Hematopoietic multipotent progenitor cell treated with erythropoietin and hydrocortisone succinate and interleukin-3 and kit ligand, for 6 days (in vitro differentiated cells): ENCODE data around the gene EPO.

Experiments
- DNase-seq: peaks from one replicate; pipeline ENCODE4 v3.0.0-alpha.2; 2015

Gene EPO

DNA sequence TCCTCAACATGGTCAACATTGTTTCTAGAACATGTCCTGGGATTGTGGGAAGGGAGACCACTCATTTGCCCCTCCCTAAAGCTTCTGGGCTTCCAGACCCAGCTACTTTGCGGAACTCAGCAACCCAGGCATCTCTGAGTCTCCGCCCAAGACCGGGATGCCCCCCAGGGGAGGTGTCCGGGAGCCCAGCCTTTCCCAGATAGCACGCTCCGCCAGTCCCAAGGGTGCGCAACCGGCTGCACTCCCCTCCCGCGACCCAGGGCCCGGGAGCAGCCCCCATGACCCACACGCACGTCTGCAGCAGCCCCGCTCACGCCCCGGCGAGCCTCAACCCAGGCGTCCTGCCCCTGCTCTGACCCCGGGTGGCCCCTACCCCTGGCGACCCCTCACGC is at the start of gene EPO:
Gene EPO (plus strand): TSS at position 190 of the 392 bp plus-strand sequence. CDS start 513 bp downstream, outside the sequence.
- DNase-seq = no peak

DNA sequence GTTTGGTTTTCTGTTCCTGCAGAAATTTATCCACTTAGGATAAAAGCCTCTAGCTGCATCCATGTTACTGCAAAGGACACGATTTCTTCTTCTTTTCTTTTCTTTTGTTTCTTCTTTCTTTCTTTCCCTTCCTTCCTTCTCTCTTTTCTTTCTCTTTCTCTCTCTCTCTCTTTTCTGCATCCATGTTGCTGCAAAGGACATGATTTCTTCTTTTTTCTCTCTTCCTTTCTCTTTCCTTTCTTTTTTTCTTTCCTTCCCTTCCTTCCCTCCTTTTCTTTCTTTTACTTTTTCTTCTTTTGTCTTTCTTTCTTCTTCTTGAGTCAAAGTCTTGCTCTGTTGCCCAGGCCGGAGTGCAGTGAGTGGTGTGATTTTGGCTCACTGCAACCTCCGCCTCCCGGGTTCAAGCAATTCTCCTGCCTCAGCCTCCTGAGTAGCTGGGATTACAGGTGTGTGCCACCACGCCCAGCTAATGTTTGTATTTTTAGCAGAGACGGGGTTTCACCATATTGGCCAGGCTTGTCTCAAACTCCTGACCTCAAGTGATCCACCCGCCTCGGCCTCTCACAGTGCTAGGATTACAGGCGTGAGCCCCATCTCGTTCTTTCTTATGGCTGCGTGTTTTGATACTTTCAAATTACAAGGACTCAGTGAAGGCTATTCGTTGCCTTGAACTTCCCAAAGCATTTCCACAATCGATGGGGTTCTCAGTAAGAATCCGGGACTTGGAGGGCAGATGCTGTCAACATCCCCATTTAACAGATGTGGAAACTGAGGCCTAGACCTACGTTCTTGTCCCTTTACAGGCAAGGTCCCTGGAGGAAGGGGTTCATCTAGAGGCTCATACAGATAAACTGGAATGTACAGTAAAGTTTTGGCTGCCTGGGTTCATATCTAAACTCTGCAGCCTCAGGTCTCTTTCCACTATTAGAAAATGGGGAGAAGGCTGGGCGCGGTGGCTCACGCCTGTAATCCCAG is 48.6 kb upstream of the EPO start:
- DNase-seq = no peak

DNA sequence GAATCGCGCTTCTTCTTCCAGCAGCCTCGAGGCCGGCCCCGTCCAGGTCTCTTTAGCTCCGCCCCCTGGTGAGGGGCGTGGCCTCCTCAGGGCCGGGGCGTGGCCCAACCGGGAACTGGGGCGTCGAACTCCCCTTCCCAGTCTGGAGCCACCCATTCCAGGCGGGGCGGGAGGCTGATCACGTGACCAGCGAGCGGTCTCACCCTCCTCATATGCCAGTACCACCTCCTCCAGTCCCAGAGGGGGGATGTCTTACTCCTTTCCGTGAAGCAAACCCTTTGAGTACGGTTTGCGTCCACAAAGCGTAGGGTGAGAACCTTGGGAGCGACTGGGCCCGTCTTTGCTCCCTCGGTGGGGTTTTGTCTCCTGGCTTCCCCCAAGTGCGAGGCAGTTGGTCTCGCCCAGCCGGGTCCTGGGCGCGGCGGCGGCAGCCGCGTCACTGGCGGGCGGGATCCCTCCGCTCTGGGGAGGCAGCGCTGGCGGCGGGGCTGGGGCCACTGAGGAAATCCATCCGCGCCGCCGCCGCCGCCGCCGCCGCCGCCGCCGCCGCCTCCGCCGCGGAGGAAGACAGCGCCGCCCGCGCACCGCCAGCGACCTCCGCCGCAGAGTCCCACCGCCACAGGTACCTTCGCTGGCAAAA is 46.8 kb upstream of the EPO start, which contains the start of gene GNB2:
Gene GNB2 (plus strand): TSS at position 439 of the 640 bp plus-strand sequence. CDS start 2,526 bp downstream, outside the sequence.
- DNase-seq = peak; percentile 98

DNA sequence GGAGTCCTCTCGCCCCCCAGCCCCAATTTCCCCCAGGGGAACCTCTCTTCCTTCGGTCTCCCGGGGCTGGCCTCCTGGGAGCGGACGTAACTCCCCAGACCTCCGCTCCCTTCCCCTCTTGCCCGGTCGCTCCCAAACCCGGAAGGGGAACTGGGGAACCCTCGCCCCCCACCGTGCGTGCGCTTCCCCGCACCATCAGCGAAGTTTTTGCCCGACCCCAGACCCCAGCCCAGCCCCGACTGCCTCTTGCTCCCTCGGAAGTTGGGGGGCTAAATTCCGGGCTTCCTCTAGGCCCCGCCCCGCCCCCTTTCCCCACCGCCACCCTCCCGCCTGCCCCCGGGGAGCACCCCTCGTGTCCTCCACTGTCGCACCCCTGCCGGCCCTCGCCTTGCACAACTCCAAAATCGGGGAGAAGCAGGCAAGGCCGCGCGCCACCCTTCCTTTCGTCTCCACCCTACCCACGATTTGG is 46.3 kb upstream of the EPO start:
- DNase-seq = peak; percentile 70

DNA sequence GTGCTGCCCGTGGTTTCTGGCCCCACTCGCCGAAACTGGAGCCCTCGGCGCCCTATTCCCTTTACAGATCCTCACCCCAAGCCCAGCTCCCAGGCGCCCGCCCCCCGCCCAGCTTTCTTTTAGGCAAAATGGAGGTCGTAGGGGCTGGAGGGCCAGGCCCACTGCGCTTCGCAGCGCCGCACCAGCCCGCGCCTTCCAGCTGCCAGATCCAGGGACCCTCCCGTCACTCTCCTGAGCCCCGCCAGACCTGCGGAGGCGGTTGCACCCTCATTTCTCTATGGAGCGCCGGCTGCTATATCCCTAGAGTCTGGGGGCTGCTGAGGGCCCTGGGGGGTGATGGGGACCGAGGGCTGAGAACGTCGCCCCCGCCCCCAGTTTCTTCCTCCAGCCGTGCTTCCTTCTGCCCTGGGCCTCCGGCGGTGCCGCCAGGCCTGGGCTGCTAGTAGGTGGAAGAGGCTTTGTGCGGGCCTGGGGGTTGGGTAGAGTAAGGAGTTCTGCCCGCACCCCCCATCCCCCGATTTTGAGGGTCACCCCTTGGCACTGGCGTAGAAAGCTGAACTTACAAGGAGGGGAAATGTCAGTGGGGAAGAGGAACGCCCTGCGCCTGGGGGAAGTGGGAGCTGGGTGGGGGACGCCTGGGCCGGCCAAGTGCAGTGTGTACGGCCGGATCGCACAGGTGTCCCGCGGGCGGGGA is 45.7 kb upstream of the EPO start:
- peak; percentile 56 for DNase-seq

DNA sequence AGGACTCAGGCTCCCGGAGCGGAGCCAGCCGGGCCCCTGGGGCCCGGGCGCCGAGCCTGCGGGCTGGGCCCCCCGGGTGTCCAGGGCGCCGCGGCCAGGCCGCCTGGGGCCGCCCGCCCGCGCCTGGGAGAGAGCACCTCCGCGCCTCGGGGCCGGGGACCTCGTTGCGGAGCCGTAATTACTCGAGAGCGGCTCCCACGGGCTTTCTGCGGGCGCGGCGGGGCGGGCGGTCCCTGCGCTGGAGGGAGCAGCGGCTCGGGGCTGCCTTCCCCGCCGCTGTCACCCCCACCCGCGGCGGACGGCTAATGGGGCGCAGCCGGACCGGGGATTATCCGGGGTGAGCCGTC is 45.2 kb upstream of the EPO start:
- no peak for DNase-seq

DNA sequence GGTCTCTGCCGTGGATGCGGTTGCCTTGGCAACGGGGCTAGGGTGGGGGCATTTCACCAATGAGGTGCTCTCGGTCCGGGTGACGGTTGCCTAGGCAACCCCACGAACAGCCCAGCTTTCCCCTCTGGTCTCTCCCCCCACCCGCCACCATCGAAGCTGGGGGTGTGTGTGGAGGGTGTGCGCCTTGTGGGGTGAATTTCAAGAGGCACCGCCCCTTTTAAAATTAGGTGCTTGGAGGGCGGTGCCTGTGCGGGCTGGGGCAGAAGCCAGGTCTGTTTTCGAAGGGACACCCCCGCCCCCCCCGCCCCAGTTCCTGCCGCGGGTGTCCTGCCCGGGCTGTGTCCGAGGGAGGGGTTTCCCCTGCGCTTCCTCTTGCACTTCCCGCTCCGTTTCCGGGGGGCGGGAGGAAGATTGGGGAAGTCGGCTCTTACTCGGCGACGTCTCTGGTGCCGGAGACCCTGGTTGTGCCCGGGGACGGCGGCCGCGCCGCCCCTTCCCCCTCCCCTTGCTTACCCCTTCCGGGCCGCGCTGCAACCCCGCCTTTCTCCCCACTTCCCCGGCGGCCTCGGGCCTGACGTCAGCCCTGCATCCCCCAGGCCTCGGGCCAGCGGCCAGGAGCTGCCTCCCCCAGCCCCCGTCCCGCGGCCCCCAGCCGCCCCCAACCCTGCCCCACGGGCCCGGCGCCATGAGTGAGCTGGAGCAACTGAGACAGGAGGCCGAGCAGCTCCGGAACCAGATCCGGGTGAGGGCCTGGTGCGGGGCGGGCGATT is 44.5 kb upstream of the EPO start:
- DNase-seq = peak; percentile 92

DNA sequence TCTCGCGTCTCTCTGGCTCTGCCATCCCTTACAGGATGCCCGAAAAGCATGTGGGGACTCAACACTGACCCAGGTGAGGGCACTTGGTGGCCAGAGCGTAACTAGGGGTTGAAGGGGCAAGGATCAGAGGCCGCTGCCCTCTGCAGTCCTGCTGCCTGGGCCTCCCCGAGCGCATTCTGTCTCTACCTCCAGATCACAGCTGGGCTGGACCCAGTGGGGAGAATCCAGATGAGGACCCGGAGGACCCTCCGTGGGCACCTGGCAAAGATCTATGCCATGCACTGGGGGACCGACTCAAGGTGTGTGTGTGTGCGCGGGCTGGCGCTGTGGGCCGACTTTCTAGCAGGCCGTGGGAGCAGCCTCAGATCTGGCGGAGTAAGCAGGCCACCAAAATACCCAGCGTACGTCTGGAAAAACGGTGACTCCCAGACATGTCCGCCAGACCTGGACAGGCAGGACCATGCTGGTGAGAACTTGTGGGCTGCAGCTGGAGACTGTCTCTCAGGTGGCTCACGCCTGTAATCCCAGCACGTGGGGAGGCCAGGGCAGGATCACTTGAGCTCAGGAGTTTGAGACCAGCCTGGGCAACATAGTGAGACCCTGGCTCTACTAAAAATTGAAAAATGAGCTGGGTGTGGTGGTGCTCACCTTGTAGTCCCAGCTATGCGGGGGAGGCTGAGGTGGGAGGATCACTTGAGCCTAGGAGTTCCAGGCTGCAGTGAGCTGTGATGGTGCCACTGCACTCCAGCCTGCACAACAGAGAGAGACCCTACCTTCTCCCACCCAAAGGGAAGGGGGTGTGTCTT is 43.6 kb upstream of the EPO start:
- no peak for DNase-seq

DNA sequence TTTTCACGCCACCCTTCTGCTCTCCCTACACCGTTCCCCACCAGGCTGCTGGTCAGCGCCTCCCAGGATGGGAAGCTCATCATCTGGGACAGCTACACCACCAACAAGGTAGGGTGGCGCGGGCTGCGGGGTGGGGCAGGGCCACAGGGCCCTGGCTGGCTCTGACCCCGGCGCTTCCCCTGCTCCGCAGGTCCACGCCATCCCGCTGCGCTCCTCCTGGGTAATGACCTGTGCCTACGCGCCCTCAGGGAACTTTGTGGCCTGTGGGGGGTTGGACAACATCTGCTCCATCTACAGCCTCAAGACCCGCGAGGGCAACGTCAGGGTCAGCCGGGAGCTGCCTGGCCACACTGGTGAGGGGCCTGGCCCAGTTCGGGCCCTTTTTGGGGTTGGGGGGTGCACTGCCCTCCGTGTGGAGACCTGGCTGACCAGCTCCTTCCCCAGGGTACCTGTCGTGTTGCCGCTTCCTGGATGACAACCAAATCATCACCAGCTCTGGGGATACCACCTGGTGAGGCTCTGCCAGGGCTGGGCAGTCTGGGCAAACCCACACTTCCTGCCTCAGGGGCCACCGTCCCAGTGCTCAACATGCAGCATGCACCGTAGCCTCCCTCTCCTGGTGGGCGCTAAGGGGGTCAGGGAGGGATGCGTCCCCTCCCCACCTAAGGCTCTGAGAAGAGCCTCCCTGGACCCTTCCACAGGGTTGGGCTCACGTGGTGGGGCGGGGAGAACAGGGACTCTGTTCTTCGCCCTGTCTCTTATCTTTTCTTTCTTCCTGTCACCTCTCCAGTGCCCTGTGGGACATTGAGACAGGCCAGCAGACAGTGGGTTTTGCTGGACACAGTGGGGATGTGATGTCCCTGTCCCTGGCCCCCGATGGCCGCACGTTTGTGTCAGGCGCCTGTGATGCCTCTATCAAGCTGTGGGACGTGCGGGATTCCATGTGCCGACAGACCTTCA is 42.7 kb upstream of the EPO start:
- DNase-seq = peak; percentile 24

DNA sequence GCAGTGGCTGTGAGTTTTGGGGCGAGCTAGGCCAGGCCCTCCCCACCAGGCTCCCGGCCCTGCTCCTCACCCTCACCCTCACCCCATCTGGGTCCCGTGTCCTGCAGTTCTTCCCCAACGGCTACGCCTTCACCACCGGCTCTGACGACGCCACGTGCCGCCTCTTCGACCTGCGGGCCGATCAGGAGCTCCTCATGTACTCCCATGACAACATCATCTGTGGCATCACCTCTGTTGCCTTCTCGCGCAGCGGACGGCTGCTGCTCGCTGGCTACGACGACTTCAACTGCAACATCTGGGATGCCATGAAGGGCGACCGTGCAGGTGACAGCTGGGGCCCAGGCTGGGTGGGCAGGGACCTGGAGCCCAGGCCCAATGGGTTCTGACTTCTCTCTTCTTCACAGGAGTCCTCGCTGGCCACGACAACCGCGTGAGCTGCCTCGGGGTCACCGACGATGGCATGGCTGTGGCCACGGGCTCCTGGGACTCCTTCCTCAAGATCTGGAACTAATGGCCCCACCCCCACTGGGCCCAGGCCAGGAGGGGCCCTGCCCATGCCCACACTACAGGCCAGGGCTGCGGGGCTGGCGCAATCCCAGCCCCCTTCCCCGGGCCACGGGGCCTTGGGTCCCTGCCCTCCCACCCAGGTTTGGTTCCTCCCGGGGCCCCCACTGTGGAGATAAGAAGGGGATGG is 41.8 kb upstream of the EPO start:
- peak; percentile 19 for DNase-seq

DNA sequence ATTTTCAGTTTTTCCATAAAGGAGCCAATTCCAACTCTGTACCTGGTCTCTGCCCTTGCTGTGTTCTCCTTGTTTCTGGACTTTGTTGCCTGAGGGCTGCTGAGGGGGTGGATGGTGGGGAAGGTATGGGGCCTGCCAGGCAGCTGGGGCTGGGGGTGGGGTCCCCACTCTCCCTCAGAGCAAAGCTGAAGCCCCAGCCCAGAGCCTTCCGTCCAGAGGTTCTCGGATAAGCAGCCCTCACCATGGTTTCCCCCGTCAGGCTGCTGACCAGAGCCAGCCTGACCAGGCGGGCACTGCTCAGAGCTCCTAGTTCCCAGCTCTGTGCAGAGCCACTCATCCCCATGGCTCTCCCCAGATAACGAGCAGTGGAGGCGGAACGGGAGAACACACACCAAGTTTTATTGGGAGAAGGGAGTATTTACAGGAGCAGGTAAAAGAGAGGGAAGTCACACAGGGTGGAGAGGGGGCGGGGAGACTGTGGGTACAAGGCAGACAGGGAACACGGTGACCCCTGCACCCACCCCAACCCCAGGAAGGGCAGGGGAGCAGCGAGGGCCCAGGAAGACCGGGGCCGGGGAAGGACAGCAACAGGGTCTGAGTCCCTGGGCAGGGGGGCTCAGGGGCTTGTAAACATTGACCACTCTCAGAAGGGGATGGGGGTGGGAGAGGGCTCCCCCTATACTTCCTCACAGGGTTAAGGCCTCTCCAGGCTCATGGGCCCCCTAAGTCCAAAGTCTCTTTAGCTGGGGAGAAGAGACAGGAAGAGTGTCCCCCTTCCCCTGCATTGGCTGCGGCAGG is 40.9 kb upstream of the EPO start:
- peak; percentile 8 for DNase-seq

DNA sequence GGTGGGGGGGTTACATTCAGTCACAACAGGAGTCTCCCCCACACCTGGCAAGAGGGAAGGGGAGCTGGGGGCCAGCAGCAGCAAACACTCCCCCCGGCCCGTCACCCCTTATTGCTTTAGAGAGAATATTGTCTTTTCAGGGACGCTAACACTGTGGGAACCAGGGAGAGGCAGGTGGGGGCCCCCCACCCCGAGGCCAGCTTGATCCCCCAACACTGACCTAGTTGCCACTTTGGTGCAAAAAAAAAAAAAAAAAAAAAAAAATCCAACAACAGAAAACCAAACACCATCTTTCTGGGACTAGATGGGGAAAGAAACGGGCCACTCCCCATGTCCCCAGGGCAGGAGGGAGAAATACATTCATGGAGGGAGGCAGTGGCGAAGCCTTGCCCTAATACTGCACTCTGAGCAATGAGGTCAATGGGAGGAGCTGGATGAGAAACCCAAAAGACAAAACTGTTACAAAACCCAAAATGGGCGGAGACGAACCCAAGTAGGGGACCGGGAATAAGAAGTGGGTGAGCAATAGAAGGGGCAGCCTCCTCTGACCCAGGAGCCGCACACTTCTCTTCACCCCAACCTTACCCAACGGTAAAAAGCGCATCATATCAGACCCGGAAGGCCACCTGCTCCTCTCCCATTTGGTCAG is 40.2 kb upstream of the EPO start:
- peak; percentile 63 for DNase-seq

DNA sequence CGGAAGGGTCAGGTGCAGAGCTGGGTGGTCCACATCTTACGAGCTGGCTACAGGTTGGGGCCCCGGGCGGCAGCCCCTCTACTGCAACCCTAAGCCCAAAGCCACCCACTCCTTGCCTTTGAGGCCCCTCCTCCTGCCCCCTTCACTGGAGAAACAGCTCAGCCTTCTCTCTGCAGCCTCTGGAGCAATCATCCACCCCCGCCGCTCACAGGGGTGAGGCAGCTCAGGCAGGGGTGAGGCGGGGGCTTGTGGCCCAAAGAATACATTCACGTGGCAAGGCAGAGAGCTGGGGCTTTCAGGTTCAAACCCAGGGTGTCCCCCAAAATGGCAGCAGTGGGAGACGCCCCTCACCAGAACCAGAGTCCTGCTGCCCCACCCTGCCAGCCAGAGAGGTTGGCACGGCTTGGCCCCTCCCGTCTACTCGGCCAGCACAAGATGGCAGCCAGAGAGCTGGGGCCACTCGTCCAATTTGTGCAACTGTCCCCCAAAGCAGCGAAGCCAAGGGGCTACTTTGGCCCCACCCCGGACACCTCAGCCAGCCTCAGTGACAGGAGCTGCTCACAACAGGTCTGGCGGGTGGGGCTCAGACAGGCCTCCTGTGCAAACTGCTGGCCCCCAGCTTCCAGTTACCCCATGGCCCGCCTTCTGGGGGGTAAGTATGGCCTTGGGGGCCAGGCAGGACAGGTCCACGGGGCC is 39.5 kb upstream of the EPO start:
- DNase-seq = peak; percentile 50

DNA sequence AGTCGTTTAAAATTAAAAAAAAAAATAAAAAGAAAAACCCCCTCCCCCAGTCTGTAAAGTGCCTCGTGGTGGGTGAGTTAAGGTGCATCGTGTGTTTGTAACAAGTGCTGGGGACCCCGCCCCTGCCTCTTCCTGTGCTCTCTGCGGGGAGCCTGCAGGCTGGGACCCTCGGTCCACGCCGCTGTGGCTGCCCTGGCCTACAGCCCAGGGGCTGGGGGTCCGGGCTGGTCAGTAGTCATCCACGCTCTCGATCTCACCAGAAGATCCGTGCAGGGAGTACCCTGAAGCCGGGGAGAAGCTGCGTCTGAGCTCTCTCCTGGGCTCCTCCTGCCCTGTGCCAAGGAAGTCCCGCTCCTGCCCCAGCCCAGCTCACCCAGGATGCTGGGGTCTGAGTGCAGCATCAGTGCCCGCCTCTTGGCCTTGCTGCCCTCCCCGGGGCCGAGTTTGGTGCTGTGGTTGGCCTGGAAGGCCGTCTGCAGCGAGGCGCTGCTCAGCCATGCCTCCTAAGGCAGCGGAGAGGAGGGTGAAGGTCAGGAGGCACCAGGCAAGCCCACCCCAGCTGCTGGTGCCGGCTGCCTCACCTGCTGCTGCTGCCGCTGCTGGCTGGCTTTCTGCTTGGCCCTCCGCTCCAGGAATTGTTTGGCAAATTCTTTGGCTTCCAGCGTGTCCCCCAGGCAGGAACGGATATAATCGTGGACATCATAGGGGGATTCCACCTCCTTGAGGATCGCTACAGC is 38.6 kb upstream of the EPO start:
- peak; percentile 10 for DNase-seq

DNA sequence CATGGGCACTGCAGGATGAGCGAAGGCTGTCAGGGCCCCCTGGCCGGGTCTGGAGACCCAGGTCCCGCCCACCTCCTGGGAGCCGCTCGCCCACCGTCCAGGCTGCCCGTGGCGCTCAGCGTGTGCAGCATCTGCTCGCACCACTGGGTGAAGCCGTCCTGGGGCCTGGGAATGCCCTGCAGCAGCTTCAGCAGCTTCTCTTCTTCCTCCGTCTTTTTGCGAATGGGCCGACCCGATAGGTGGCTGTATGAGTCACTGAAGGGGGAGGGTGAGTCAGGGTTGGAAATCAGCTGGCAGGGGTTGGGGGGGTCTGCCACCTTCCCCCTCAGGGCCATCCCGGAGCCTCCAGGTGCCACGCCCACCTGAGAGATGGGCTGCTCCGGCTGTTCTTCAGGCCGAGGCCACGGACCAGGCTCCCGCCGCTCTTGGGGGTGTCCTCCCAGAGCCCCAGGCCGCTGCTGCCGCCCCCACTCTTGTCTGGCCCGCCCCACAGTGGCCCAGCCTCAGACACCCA is 38.0 kb upstream of the EPO start:
- DNase-seq = peak; percentile 19

DNA sequence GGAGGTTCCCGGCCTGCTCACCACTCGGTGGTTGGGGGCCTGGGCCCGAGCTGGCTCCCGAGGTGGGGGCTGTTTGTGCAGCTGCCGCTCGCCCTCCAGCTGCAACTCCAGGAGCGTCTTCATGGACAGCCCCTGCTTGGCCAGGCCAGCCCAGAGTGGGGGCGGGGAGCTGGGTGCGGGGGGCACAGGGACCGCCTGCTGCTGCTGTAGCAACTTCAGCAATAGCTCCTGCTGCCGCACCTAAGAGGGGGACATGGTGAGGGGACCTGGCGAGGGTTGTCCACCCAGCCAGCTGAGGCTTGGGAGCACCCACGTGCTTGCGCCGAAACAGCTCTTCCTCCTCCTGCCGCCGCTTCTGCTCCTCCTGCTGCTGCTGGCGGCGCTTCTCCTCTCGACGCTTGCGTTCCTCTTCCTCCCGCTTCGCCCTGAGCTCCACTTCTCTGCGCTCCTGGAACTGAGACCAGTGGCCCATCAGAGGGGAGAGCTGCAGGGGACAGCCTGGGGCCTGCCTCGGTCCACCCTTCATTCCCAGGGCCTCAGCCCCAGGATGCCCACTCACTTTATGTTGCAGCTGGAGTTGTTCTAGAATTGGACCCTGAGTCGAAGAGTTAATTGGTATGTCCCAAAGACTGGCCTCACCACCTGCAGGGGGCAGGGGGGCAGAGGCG is 37.1 kb upstream of the EPO start:
- no peak for DNase-seq
